GM23338 (cell line): ENCODE data around the gene DOCK6.

Experiments used
- CREB1 ChIP-seq: fragments of 250-450 bp; sonication (Bioruptor Pico); IDR thresholded peaks from 2 replicates; pipeline ENCODE4 v1.5.0; 2020; ENCODE audit warnings: low read depth, mild to moderate bottlenecking, moderate library complexity
- CTCF ChIP-seq, 2 experiments: fragments of 200-600 bp in 1 of 2; sonication (generic) in 1 of 2; conservative IDR thresholded peaks; 2 replicates each; pipeline versions ENCODE4 v1.5.1 to v1.6.1; 2016 to 2017; ENCODE audit warnings: antibody characterized with exemption in 2 of 2, low read depth in 2 of 2, mild to moderate bottlenecking in 2 of 2, moderate library complexity in 1 of 2
- EZH2 ChIP-seq: fragments of 200-600 bp; sonication (generic); IDR thresholded peaks from one replicate; pipeline ENCODE4 v1.8.0; 2017; ENCODE audit warnings: antibody characterized with exemption, mild to moderate bottlenecking, low read depth; ENCODE audit not compliant: unreplicated experiment
- EZH2phosphoT487 ChIP-seq: fragments of 200-600 bp; sonication (generic); IDR thresholded peaks from one replicate; pipeline ENCODE4 v1.8.1; 2018; ENCODE audit warnings: antibody characterized with exemption; ENCODE audit not compliant: unreplicated experiment
- JUNB ChIP-seq: IDR thresholded peaks from one replicate; pipeline ENCODE4 v1.6.1; 2016; ENCODE audit warnings: antibody characterized with exemption; ENCODE audit not compliant: unreplicated experiment
- NANOG ChIP-seq: IDR thresholded peaks from 2 replicates; pipeline ENCODE4 v1.6.1; 2016; ENCODE audit warnings: antibody characterized with exemption, borderline replicate concordance
- POLR2AphosphoS5 ChIP-seq: IDR thresholded peaks from 2 replicates; pipeline ENCODE4 v1.6.1; 2016; ENCODE audit warnings: antibody characterized with exemption, low read depth
- REST ChIP-seq: IDR thresholded peaks from one replicate; pipeline ENCODE4 v1.6.1; 2018; ENCODE audit warnings: antibody characterized with exemption; ENCODE audit not compliant: unreplicated experiment
- STAT1 ChIP-seq: IDR thresholded peaks from one replicate; pipeline ENCODE4 v1.6.1; 2016; ENCODE audit warnings: antibody characterized with exemption; ENCODE audit not compliant: unreplicated experiment
- ZNF114 ChIP-seq: fragments of 250-450 bp; sonication (Bioruptor Pico); IDR thresholded peaks from 2 replicates; pipeline ENCODE4 v1.5.0; 2020; ENCODE audit warnings: mild to moderate bottlenecking, moderate library complexity
- TF ChIP-seq, protein P1 (sequence below): fragments of 250-450 bp; sonication (Bioruptor Pico); IDR thresholded peaks from 2 replicates; pipeline ENCODE4 v1.5.0; 2020; ENCODE audit warnings: mild to moderate bottlenecking, moderate library complexity

DNA sequence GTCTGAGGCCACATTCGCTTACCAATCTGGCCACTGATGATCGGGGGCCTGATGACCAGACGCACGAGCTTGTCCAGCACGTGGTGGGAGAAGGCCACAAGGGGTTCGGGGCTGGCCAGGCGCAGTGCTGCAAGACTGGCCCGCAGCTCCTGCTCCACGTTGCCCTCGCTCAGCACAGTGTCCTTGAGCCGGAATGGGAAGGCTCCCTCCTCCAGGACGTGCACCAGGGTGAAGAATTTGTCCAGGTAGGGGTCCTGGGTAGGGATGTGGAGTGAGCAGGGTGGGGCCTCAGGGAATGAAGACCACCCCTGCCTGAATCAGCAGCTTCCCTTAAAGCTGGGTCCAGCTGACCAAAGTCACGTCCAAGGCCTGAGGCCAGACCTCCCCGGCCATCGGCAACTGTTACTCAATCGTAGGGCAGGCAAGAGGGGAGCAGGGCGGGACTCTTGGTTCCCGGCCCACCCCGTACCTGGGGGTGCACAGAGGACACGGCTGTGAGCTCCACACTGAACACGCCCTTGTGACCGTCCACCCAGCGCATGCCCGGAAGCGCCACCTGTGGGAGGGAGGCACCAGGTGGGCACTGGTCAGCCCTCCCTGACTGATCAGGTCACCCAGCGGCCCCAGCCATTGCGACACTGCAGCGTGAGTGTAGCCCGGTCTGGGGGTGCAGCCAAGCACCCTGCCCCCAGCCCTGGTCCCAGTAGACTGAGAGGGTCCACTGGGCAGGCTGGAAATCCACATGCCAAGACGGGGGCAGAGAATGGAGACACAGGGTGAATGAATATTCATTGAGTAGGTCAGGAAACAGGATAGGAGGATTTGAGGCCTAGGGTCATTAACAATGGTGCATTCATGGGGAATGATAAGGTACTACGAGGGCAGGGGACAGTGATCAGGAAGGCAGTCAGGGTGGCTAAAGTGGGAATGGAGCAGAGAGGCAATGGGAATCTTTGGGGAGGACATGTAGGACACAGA lies 25.7 kb downstream of the DOCK6 start:
- TF ChIP-seq CTCF (conservative IDR thresholded peaks at IDR 0.05; ENCODE audit: low read depth in 2 of 2) (no peak), EZH2phosphoT487 (no peak), EZH2 (no peak), CREB1 (CRISPR knock-in tag) (no peak), POLR2AphosphoS5 (no peak), JUNB (no peak), STAT1 (no peak), ZNF114 (CRISPR knock-in tag) (no peak), REST (no peak), NANOG (no peak)
- TF ChIP-seq, protein P1, sequence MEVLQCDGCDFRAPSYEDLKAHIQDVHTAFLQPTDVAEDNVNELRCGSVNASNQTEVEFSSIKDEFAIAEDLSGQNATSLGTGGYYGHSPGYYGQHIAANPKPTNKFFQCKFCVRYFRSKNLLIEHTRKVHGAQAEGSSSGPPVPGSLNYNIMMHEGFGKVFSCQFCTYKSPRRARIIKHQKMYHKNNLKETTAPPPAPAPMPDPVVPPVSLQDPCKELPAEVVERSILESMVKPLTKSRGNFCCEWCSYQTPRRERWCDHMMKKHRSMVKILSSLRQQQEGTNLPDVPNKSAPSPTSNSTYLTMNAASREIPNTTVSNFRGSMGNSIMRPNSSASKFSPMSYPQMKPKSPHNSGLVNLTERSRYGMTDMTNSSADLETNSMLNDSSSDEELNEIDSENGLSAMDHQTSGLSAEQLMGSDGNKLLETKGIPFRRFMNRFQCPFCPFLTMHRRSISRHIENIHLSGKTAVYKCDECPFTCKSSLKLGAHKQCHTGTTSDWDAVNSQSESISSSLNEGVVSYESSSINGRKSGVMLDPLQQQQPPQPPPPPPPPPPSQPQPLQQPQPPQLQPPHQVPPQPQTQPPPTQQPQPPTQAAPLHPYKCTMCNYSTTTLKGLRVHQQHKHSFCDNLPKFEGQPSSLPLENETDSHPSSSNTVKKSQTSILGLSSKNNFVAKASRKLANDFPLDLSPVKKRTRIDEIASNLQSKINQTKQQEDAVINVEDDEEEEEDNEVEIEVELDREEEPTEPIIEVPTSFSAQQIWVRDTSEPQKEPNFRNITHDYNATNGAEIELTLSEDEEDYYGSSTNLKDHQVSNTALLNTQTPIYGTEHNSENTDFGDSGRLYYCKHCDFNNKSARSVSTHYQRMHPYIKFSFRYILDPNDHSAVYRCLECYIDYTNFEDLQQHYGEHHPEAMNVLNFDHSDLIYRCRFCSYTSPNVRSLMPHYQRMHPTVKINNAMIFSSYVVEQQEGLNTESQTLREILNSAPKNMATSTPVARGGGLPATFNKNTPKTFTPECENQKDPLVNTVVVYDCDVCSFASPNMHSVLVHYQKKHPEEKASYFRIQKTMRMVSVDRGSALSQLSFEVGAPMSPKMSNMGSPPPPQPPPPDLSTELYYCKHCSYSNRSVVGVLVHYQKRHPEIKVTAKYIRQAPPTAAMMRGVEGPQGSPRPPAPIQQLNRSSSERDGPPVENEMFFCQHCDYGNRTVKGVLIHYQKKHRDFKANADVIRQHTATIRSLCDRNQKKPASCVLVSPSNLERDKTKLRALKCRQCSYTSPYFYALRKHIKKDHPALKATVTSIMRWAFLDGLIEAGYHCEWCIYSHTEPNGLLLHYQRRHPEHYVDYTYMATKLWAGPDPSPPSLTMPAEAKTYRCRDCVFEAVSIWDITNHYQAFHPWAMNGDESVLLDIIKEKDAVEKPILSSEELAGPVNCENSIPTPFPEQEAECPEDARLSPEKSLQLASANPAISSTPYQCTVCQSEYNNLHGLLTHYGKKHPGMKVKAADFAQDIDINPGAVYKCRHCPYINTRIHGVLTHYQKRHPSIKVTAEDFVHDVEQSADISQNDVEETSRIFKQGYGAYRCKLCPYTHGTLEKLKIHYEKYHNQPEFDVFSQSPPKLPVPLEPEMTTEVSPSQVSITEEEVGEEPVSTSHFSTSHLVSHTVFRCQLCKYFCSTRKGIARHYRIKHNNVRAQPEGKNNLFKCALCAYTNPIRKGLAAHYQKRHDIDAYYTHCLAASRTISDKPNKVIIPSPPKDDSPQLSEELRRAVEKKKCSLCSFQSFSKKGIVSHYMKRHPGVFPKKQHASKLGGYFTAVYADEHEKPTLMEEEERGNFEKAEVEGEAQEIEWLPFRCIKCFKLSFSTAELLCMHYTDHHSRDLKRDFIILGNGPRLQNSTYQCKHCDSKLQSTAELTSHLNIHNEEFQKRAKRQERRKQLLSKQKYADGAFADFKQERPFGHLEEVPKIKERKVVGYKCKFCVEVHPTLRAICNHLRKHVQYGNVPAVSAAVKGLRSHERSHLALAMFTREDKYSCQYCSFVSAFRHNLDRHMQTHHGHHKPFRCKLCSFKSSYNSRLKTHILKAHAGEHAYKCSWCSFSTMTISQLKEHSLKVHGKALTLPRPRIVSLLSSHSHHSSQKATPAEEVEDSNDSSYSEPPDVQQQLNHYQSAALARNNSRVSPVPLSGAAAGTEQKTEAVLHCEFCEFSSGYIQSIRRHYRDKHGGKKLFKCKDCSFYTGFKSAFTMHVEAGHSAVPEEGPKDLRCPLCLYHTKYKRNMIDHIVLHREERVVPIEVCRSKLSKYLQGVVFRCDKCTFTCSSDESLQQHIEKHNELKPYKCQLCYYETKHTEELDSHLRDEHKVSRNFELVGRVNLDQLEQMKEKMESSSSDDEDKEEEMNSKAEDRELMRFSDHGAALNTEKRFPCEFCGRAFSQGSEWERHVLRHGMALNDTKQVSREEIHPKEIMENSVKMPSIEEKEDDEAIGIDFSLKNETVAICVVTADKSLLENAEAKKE = no peak
